Anterior cingulate cortex (tissue), 58 donors: ENCODE data around the gene CAMKMT.

Experiments
- DNase-seq, 58 donors: peaks; one replicate each; lab custom pipeline; 2025; lab: John Stamatoyannopoulos, UW

Gene CAMKMT

GRCh38 chr2:44679990-44680389 is 318.2 kb downstream of the CAMKMT start:
- no peak for DNase-seq

DNA sequence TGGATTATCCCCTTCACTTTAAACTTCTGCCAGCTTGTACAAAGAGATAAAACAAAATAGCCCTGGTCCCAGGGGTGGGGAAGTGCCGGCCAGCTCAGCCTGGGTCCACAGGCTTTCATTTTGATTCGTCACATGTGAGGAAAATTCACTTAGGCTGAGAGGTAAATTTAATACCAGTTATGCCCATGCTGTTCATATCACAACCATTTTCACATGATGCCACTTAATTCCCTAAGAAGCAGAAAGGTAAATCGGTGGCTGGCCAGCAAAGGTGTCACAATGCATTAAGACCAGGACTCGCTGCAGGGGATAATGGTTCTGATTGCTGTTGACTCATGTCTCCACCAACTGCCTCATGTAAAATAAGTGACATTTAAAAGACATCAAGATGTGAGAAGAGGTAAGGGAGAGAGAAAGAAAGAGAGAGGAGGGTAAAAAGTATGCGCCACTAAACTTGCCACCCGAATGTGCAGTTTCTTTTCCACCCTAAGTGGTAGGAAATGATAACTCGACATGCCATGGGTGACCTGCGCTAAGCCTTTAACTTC is 318.8 kb downstream of the CAMKMT start:
- no peak for DNase-seq

GRCh38 chr2:44680983-44681531 is 319.3 kb downstream of the CAMKMT start:
- no peak for DNase-seq

DNA sequence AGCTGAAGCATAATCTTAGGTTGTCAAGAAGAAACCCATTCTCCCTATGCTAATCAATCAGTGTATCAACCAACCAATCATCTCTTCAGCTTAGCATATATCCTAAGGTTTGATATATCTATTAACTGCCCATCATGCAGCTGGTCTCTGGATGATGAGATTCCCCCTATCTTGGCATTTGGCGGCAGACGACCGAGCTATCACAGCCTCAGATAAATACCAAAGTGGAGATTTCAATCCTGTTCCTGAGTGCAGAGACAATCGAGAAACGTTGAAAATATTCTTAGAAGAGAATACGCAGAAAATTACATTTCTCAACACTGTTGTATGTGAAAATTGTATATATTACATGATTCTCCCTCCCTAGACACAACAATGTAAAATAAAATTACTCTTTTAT is 320.7 kb downstream of the CAMKMT start:
- DNase-seq, result no peak

DNA sequence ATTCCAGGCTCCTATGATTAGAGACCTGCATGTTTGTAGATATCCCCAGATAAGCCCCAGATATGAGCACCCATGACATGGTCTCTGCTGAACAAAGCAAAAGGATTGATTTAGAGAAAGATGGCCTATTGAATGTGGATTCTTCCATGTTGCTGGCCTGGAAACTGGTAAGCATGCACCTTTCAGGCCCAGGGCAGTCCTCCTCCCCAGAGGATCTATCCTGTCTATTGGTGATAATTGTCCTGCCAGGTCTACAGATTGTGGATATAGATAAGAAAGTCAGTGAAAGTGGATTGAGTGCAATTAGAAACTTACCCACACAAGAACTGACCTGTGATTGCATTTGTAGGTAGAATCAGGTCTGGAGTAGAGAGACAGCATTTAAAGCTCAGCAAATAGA is 322.8 kb downstream of the CAMKMT start:
- DNase-seq, result no peak

- DNase-seq, result no peak
These were observed 324.8 kb downstream of the CAMKMT start for GRCh38 chr2:44686561-44686960.

GRCh38 chr2:44687686-44688455 is 326.1 kb downstream of the CAMKMT start:
- no peak for DNase-seq

- DNase-seq, result no peak
These were observed 326.8 kb downstream of the CAMKMT start for GRCh38 chr2:44688456-44689124.

DNA sequence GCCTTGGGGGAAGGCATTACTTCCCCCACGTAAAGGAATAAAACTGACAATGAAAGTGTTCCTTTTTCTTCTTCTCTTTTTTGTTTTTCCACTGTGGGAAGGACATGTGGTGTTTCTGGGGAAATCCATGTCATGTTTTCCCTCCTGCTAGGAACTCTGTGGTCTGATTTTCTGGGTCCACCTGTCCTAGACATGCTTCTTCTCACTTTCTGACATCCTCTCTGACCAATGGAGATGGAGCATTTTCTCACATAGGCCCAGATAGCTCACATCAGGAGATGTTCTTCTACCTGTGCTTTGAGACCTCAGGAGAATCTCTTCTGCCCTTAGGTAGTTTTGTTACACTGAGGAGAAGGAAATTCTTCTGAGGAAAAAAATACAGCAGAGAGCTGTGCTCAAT is 327.8 kb downstream of the CAMKMT start:
- DNase-seq, result no peak

DNA sequence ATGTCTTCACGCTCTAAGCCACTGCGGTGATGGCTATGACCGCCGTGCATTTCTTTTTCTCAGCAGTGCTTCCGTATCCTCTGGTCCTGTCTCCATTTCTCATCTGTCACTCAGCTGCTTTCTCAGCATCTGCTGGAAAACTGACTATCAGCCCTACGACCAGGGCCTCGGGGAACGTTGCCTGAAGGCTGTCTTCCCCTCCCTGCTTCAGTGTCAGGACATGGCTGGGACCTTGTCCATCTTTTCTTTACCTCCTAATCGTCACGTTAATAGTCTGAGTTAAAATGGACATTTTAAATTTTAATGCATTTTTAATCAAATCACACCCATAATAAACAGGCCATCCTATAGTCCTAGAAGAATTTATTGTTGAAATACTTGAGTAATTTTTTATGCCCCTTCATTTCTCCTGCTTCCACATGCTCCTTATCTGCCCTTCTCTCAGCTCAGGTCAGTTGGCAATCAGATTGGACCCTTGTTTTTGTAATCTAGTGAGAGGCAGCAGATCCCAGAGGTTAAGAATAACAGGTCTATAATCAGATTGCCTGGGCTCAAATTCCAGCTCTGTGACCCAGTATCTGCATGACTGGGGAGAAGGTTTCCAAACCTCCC is 329.5 kb downstream of the CAMKMT start:
- no peak for DNase-seq

- DNase-seq, result no peak
These were observed 331.1 kb downstream of the CAMKMT start for GRCh38 chr2:44692821-44693220.

DNA sequence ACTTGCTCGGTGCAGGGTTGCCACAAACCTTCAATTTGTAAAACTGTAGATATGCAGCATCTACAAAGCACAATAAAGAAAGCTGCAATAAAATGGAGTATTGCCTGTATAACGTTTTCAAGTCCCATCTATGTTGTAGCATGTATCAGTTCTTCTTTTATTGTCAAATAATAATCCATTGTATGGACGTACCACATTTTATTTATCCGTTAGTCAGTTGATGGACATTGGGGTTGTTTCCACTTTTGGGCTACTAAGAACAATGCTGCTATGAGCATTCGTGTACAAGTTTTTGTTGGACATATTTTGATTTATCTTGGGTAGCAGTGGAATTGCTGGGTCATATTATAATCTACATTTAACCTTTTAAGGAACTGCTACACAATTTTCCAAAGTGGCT is 339.1 kb downstream of the CAMKMT start:
- DNase-seq, result no peak

DNA sequence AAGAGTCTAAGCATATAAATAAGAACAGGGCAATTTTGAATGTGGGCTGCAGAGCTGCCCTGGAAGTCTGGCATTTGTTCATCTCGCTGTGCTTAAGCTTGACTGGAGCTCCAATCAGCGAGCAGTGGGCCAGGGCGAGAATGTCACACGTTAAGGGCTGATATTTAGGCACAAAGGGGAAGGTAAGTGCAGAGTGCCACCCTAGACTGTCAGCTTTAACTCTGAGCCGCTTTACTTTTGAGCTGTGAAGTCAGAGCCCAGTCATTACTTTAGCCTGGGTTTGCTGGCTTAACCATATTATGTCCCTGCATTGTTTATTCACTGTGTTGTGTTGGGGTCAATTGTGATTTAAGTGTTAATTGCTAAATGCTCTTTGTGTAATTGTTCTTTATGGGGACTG is 343.6 kb downstream of the CAMKMT start:
- peak in 4 of 58 donors; percentile 1 to 11 (median 3) for DNase-seq

DNA sequence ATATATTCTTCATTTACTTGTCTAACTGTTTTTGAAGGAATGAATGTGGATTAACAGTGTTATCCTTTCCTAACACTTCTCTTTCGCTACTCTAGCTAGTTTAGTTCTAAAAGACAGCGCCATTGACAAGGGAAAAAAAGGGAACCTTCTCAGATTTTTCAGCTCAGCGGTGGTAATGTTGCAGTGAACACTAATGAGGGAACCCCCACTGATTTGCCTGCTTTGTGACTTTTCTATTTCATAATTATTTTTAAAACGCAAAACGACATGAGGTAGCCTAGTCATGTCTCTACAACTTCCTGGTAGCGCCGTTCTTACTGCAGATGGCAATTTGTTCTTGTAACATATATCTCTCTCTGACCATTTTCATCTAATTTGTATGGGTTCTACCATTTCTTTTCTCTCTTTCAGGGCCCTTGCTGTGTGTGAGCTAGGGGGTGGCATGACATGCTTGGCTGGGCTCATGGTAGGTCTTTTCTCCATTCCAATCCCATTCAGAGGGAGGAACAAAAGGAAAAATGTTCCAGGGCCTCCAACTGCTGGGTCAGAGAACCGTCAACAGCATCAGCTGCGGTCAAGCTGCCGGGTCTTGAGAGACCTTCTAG is 344.2 kb downstream of the CAMKMT start:
- peak in 21 of 58 donors; percentile 3 to 62 (median 20) for DNase-seq

- peak in 1 of 58 donors; percentile 21 for DNase-seq
These were observed 345.2 kb downstream of the CAMKMT start for GRCh38 chr2:44706681-44707553.

DNA sequence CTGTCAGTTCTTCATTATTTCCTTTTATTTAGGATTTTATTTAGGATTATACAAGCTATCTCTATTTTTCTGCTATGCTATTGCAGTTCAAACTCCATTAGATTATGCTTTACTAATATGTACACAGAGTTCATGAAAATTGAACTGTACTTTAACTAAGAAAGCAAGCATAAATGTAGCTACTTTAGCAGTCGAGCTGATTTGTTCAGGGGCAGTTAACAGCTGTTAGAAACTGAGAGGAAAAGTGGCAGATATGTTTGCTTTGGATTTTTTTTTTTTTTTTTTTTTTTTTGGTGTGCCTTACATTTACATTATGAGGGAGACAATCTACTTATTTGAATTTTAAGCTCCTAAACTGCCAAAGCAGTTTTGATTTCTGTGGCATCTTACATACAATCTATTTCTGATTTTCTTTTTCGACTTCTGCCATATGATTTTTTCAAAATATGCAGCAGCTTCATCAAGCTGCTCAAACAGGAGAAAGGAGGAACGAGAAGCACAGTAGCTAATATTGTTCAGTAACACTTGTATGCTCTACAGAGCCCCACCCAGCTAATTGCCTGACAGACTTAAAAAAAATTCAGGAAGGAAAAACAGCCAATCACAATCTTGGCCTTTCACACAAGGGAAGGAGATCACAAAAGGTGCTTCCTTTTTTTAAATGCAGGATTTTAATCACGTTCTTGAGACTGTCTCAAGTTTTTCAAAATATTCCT is 346.4 kb downstream of the CAMKMT start:
- DNase-seq, result peak in 1 of 58 donors; percentile 10

DNA sequence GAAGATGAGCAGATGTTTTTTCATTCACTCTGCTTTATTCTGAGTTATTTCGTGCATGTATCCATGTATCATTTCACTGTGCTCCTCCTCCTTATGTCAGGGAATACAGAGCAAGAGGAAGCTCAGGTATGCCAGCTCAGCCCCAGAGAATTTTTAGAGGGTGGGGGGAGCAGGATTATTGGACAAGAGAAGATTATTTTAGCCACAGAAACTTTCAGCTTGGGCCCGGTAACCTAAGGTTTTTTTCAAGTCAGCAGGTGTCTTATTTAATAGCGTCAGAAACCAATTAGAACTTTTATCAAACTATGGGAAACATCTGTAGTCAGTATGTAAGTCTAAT is 346.9 kb downstream of the CAMKMT start:
- no peak for DNase-seq

DNA sequence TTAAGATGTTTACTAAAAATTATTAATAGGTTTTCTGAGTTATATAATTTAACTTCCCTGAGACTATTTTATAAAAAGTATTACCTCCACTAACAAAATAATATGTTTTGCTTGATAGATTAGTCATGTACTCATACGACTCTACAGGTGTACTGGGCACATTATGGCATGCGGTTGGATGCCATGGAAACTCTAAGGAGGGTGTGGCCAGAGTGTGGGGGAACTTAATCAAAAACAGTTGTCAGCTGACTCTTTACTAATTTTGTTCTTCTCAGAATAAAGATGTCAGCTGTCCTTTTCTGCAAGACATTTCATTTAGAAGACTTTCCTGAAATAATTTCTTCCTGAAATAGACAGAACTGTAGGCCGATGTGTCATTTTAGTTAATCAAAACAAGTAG is 351.4 kb downstream of the CAMKMT start:
- DNase-seq, result no peak

DNA sequence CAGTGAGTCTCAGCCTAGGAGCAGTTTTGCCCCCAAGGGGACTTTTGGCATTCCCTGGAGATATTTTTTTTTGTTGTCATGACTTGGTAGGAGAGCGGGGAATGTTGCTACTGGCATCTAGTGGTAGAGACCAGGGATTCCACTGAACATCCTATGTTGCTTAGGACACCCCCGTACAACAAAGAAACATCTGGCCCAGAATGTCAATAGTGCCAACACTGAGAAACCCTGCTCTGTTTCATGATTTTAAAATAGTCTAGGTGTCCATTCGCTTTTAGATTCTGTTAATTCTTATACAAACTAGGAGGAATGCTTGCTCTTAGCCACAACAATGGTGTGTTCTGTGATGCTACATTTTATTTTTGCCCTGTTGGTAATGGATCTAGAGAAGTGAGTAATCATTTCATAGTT is 353.9 kb downstream of the CAMKMT start:
- DNase-seq, result peak in 6 of 58 donors; percentile 3 to 15 (median 7)
